ENCODE data around the gene PDK3.

DNA sequence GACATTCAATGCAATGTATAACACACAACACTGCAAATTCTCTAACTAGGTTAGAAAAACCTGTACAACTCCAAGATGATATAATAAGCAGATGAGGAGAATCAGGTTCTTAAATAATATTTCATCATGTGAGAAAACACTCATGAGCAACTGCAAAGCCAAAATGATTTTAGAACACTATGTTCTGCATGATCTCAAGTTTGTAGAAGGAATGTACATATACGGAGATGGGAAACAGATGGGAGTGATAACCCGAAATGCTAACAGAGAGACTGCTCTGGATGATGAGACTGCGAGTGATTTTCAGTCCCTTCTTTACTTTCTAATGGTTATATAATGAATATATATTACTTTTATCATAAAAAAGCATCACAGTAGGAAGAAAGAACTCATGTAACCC is 101.2 kb downstream of the PDK3 start:
- TF ChIP-seq, protein P1, sequence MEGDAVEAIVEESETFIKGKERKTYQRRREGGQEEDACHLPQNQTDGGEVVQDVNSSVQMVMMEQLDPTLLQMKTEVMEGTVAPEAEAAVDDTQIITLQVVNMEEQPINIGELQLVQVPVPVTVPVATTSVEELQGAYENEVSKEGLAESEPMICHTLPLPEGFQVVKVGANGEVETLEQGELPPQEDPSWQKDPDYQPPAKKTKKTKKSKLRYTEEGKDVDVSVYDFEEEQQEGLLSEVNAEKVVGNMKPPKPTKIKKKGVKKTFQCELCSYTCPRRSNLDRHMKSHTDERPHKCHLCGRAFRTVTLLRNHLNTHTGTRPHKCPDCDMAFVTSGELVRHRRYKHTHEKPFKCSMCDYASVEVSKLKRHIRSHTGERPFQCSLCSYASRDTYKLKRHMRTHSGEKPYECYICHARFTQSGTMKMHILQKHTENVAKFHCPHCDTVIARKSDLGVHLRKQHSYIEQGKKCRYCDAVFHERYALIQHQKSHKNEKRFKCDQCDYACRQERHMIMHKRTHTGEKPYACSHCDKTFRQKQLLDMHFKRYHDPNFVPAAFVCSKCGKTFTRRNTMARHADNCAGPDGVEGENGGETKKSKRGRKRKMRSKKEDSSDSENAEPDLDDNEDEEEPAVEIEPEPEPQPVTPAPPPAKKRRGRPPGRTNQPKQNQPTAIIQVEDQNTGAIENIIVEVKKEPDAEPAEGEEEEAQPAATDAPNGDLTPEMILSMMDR (IDR thresholded peaks at IDR 0.05): no peak
- TF ChIP-seq EP300 (IDR thresholded peaks at IDR 0.05): peak in 3 of 4 donors; percentile 58 to 75 (median 75)

All from sigmoid colon (tissue), 4 donors.